Right lobe of liver (tissue), 4 donors: ENCODE measurements around the gene KCNB1.

Experiments used
- CTCF ChIP-seq, 4 donors: fragments of 200-600 bp in 3 of 4; fragments of 450-650 bp in 1 of 4; IDR thresholded peaks; one replicate each; pipeline versions ENCODE4 v1.5.1 to v1.8.0; 2016 to 2022; ENCODE audit warnings: antibody characterized with exemption in 4 of 4, mild to moderate bottlenecking in 2 of 4
- POLR2A ChIP-seq: fragments of 450-650 bp; IDR thresholded peaks from one replicate; pipeline ENCODE4 v1.6.1; 2017; ENCODE audit warnings: antibody characterized with exemption, mild to moderate bottlenecking
- donor health status: DM: no; HTN: no; CAD: no.
- donor health status: DM: no; HTN: no; CAD: no.
- donor health status: DM: no; HTN: yes; CAD: no.

- TF ChIP-seq CTCF (IDR thresholded peaks at IDR 0.05) (no peak), POLR2A (no peak)
These were observed 82.1 kb downstream of the KCNB1 start for GRCh38 chr20:49400410-49400809.
